HG02973 (cell line): ENCODE measurements around the gene ZKSCAN3.
"Not testable (repeated sequence)": the region's sequence is repeated elsewhere in the genome, so short reads cannot be mapped to it uniquely, and the experiment has no call there.

Experiments
- ATAC-seq: cut with Tn5 transposase; IDR thresholded peaks from one replicate; pipeline ENCODE4 v1.9.1; 2021; ENCODE audit warnings: moderate library complexity; ENCODE audit not compliant: unreplicated experiment

The ZKSCAN3 gene

GRCh38 chr6:28371280-28371679, 21.5 kb downstream of the ZKSCAN3 start:
- ATAC-seq, result no peak

GRCh38 chr6:28371706-28372451, 22.1 kb downstream of the ZKSCAN3 start:
- peak; percentile 54 for ATAC-seq

GRCh38 chr6:28373925-28374324, 24.2 kb downstream of the ZKSCAN3 start:
- no peak for ATAC-seq

- no peak for ATAC-seq
These were observed 28.1 kb downstream of the ZKSCAN3 start for GRCh38 chr6:28377879-28378278.

GRCh38 chr6:28378644-28379043, 28.9 kb downstream of the ZKSCAN3 start:
- no peak for ATAC-seq

GRCh38 chr6:28380381-28380780, 30.6 kb downstream of the ZKSCAN3 start:
- no peak for ATAC-seq

GRCh38 chr6:28383235-28384142, 33.7 kb downstream of the ZKSCAN3 start:
- ATAC-seq, result peak; percentile 83

- ATAC-seq, result no peak
These were observed 34.4 kb downstream of the ZKSCAN3 start for GRCh38 chr6:28384143-28384533.

GRCh38 chr6:28390688-28391087, 40.9 kb downstream of the ZKSCAN3 start:
- no peak for ATAC-seq

GRCh38 chr6:28393912-28394662, 44.3 kb downstream of the ZKSCAN3 start:
- no peak for ATAC-seq

- ATAC-seq, result no peak
These were observed 46.2 kb downstream of the ZKSCAN3 start for GRCh38 chr6:28395918-28396317.

GRCh38 chr6:28399350-28400121, 49.8 kb downstream of the ZKSCAN3 start, which contains the start of gene ZSCAN12:
Gene ZSCAN12 (minus strand): TSS chr6:28399747. CDS start chr6:28398405, 1,342 bp downstream.
- peak; percentile 77 for ATAC-seq

GRCh38 chr6:28400122-28400451, 50.3 kb downstream of the ZKSCAN3 start:
- ATAC-seq, result no peak

GRCh38 chr6:28401172-28401571, 51.4 kb downstream of the ZKSCAN3 start:
- ATAC-seq, result no peak

GRCh38 chr6:28402197-28402596, 52.5 kb downstream of the ZKSCAN3 start:
- ATAC-seq, result no peak

GRCh38 chr6:28403923-28404322, 54.2 kb downstream of the ZKSCAN3 start:
- not testable (repeated sequence) for ATAC-seq

GRCh38 chr6:28407401-28407800, 57.7 kb downstream of the ZKSCAN3 start:
- no peak for ATAC-seq

- ATAC-seq, result no peak
These were observed 58.5 kb downstream of the ZKSCAN3 start for GRCh38 chr6:28408076-28408802.

- no peak for ATAC-seq
These were observed 61.0 kb downstream of the ZKSCAN3 start for GRCh38 chr6:28410767-28411166.

- ATAC-seq, result no peak
These were observed 63.9 kb downstream of the ZKSCAN3 start for GRCh38 chr6:28413681-28414080.
